PFSK-1 (cell line): Measurements from ENCODE around the gene EVI5L.

Experiments
- FOXP2 ChIP-seq: optimal IDR thresholded peaks from 2 replicates; pipeline ENCODE3; 2011; ENCODE audit warnings: borderline replicate concordance, control low read depth, inconsistent platforms; ENCODE audit not compliant: insufficient read depth; ENCODE audit errors: extremely low read length, extremely low read depth
- POLR2AphosphoS5 ChIP-seq: IDR thresholded peaks from 2 replicates; pipeline ENCODE4 v1.6.1; 2012; ENCODE audit warnings: low read depth, mild to moderate bottlenecking, control low read depth, low read length, moderate library complexity
- SIN3A ChIP-seq: IDR thresholded peaks from 2 replicates; pipeline ENCODE4 v1.6.1; 2012; ENCODE audit warnings: mild to moderate bottlenecking, low read length, moderate library complexity, borderline replicate concordance; ENCODE audit not compliant: insufficient read depth
- TAF1 ChIP-seq: IDR thresholded peaks from 2 replicates; pipeline ENCODE4 v1.6.1; 2012; ENCODE audit warnings: low read length, control low read depth, borderline replicate concordance; ENCODE audit not compliant: insufficient read depth
- TF ChIP-seq, protein P1 (sequence below), 2 experiments: IDR thresholded peaks; 2 replicates each; pipeline versions ENCODE4 v1.6.1 to v1.8.0; 2011 to 2012; ENCODE audit warnings: low read depth in 2 of 2, low read length in 2 of 2, control low read depth in 1 of 2, inconsistent platforms in 1 of 2, mild to moderate bottlenecking in 1 of 2, moderate library complexity in 1 of 2; ENCODE audit not compliant: insufficient read depth in 1 of 2

DNA sequence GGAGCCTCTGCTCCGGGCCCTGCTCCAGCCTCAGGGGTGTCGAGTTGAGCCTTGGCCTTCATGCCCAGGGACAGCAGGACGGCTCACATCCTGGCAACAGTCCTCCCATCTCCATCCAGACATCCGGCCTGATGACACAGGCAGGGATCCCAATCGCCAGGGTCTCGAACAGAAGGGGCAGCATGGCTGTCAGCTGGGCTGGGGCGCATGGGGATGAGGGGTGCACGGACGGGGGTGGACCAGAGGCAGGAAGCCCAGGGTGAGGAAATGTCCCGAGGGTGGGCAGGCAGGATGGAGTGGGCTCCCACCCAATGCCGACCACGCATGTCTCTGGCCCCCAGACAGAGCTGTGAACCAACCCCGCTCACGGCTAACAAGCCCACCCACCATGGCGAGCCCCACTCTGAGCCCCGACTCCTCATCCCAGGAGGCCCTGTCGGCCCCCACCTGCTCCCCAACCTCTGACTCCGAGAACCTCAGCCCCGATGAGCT, 16.2 kb downstream of the EVI5L start:
- TF ChIP-seq, protein P1, sequence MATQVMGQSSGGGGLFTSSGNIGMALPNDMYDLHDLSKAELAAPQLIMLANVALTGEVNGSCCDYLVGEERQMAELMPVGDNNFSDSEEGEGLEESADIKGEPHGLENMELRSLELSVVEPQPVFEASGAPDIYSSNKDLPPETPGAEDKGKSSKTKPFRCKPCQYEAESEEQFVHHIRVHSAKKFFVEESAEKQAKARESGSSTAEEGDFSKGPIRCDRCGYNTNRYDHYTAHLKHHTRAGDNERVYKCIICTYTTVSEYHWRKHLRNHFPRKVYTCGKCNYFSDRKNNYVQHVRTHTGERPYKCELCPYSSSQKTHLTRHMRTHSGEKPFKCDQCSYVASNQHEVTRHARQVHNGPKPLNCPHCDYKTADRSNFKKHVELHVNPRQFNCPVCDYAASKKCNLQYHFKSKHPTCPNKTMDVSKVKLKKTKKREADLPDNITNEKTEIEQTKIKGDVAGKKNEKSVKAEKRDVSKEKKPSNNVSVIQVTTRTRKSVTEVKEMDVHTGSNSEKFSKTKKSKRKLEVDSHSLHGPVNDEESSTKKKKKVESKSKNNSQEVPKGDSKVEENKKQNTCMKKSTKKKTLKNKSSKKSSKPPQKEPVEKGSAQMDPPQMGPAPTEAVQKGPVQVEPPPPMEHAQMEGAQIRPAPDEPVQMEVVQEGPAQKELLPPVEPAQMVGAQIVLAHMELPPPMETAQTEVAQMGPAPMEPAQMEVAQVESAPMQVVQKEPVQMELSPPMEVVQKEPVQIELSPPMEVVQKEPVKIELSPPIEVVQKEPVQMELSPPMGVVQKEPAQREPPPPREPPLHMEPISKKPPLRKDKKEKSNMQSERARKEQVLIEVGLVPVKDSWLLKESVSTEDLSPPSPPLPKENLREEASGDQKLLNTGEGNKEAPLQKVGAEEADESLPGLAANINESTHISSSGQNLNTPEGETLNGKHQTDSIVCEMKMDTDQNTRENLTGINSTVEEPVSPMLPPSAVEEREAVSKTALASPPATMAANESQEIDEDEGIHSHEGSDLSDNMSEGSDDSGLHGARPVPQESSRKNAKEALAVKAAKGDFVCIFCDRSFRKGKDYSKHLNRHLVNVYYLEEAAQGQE (IDR thresholded peaks at IDR 0.05; ENCODE audit: insufficient read depth in 1 of 2, low read depth in 2 of 2, low read length in 2 of 2): no peak
- TF ChIP-seq POLR2AphosphoS5: no peak
- TF ChIP-seq SIN3A: no peak
- TF ChIP-seq TAF1: no peak
- TF ChIP-seq FOXP2: no peak
